ENCODE data around the gene SLC35D2.
A peak's percentile ranks its signal among the peaks of the same experiment; 100 is the strongest.

DNA sequence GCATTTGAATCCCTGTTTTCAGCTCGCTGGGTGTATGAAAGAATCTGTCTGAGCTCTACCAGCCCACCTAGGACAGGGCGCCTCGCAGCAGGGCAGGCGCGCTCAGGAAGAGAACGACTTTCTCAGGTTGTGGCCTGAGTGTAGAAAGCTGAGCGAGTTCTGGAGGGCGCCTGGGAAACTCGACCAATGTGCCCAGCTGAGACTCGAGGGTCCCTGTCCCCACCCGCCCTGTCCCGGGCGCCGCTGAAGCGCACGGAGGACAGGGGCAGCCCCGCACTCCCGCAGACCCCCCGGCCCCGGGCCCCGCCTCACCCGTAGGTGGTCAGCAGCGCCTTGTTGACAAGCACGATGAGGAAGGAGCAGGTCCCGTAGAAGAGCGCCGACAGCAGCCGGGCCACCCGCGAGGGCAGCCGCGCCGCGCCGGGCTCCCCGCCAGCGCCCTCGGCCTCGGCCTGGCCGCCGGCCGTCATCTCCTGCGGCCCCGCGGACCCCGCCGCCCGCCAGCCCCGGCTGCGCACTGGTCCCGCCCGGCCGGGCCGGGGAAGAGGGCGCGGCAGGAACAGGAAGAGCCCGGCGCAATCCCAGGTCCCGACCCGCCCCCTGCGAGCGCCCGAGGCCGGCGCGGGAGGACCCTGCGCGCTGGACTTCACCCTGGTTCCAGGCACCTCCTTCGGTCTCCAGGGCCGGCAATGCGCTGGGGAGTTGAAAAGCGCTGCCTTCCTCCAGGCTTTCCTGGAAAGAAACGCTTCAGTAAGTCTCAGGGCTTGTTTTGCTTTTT lies at the start of gene SLC35D2:
- TF ChIP-seq, protein P1, sequence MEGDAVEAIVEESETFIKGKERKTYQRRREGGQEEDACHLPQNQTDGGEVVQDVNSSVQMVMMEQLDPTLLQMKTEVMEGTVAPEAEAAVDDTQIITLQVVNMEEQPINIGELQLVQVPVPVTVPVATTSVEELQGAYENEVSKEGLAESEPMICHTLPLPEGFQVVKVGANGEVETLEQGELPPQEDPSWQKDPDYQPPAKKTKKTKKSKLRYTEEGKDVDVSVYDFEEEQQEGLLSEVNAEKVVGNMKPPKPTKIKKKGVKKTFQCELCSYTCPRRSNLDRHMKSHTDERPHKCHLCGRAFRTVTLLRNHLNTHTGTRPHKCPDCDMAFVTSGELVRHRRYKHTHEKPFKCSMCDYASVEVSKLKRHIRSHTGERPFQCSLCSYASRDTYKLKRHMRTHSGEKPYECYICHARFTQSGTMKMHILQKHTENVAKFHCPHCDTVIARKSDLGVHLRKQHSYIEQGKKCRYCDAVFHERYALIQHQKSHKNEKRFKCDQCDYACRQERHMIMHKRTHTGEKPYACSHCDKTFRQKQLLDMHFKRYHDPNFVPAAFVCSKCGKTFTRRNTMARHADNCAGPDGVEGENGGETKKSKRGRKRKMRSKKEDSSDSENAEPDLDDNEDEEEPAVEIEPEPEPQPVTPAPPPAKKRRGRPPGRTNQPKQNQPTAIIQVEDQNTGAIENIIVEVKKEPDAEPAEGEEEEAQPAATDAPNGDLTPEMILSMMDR (IDR thresholded peaks at IDR 0.05): no peak
- TF ChIP-seq POLR2A (IDR thresholded peaks at IDR 0.05): peak in 1 of 4 donors; percentile 58
- peak; percentile 22 to 37 for TF ChIP-seq POLR2AphosphoS5 (IDR thresholded peaks at IDR 0.05)
- TF ChIP-seq EP300 (IDR thresholded peaks at IDR 0.05): no peak
